Aorta (tissue), 5 donors: Measurements from ENCODE around the gene SPR. TPM values are rescaled to one million over a fixed set of nuclear protein-coding genes. Genes with fewer than 3 reads are reported as not detected.

Experiments used
- ATAC-seq: fragments of 200-7000 bp; cut with Tn5 transposase; one replicate; pipeline ENCODE4 v1.9.1; 2022; ENCODE audit warnings: moderate library complexity; ENCODE audit not compliant: low FRiP score
- DNase-seq, 2 donors: peaks; one replicate each; pipeline ENCODE4 v3.0.0-alpha.2; 2020
- H3K27ac ChIP-seq, 2 donors: one replicate each; pipeline ENCODE4 v1.5.1; 2013; ENCODE audit warnings: low read length in 2 of 2, mild to moderate bottlenecking in 2 of 2, moderate library complexity in 2 of 2, control low read depth in 1 of 2, inconsistent platforms in 1 of 2, low read depth in 1 of 2
- H3K27me3 ChIP-seq, 2 donors: one replicate each; pipeline ENCODE4 v1.6.1; 2013; ENCODE audit warnings: control low read depth in 1 of 2, low read length in 1 of 2, mild to moderate bottlenecking in 1 of 2, moderate library complexity in 1 of 2; ENCODE audit not compliant: insufficient read depth in 2 of 2, control insufficient read depth in 1 of 2
- H3K36me3 ChIP-seq, 2 donors: one replicate each; pipeline ENCODE4 v1.6.1; 2013; ENCODE audit warnings: control low read depth in 1 of 2, low read length in 1 of 2, mild to moderate bottlenecking in 1 of 2; ENCODE audit not compliant: insufficient read depth in 2 of 2, control insufficient read depth in 1 of 2
- H3K4me1 ChIP-seq, 2 donors: one replicate each; pipeline ENCODE4 v1.6.1; 2013; ENCODE audit warnings: low read length in 2 of 2, control low read depth in 1 of 2, mild to moderate bottlenecking in 1 of 2, moderate library complexity in 1 of 2; ENCODE audit not compliant: insufficient read depth in 2 of 2, control insufficient read depth in 1 of 2
- H3K4me3 ChIP-seq, 2 donors: one replicate each; pipeline ENCODE4 v1.5.1; 2013; ENCODE audit warnings: low read length in 2 of 2, control low read depth in 1 of 2, mild to moderate bottlenecking in 1 of 2
- H3K9me3 ChIP-seq: one replicate; pipeline ENCODE4 v1.6.1; 2013; ENCODE audit warnings: mild to moderate bottlenecking, low read length; ENCODE audit not compliant: control insufficient read depth
- WGBS, 2 donors: extraction: QIAGEN DNeasy Blood & Tissue Kit; methylation state at CpG; one replicate each; pipeline ENCODE4 v1.1.7; 2013; 5-methylcytosine and 5-hydroxymethylcytosine counted together
- intact Hi-C, 2 donors: fragments of 100-400 bp; cut with DNase I; formaldehyde crosslinking; loops; one replicate each; pipeline versions ENCODE4 v1.14.2 to v1.15.0; 2022
- polyA plus RNA-seq, 2 donors: library from polyadenylated mRNA; stranded (reverse); fragments of 200-250 nt; gene quantifications; one replicate each; pipeline ENCODE4 v1.2.3, GENCODE V29; 2013
- total RNA-seq, 2 donors: library from RNA; stranded (reverse); fragmentation: NEBNext Ultra II Directional; extraction: Animal tissue kit (Norgen Biotek cat#: 25700); gene quantifications; one replicate each; pipeline ENCODE4 v1.2.1, GENCODE V29; 2021
- donor health status: healthy with polysubstance abuse.
- donor health status: Bipolar disorder and iron deficiency.
- donor health status: DM: no; HTN: no; CAD: no.
- donor health status: DM: no; HTN: no; CAD: no.
- donor health status: DM: yes; HTN: yes; CAD: no.

SPR gene
- total and polyA plus RNA-seq, 4 donors: 16.1 to 33.1 (median 21.4) TPM

GRCh38 chr2:72937356-72937669, 50.1 kb downstream of the SPR start:
- Histone ChIP-seq H3K9me3 (no peaks in the 10 kb centered on the region), H3K36me3 (no peaks in the 10 kb centered on the region), H3K27me3 (no peaks in the 10 kb centered on the region), H3K4me1 (no peaks in the 10 kb centered on the region), H3K4me3 (no peak overlapping the region), H3K27ac (no peak overlapping the region)
- intact Hi-C loops: no loop called here
- 75 to 86% methylated on average over 14 to 15 of the region's 15 CpGs for WGBS, 2 donors
- ATAC-seq (no peak), DNase-seq (no peak)

DNA sequence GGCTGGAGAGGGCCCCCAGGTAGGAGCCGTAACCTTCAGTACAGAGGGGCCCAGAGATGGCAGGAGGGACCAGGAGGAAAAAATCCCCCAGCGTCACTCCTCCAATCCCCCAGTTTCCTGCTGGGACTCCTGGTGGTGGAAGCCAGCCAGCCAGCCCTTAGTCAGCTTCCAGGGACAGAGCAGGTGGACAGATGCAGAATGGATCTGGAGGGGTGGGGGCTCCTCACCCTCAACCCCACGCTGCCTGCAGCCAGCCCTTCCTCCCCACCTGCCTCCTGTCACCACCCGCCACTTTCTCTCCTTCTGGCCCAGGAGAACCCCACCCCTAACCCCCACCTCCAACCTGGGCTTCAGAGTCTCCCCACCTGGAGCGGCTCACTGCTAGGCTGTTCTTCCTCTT, 51.2 kb downstream of the SPR start:
- WGBS, 2 donors: 76 to 91% methylated on average over 5 of the region's 5 CpGs
- no peaks in the 10 kb centered on the region for H3K4me1 ChIP-seq
- intact Hi-C loops: no loop called here

DNA sequence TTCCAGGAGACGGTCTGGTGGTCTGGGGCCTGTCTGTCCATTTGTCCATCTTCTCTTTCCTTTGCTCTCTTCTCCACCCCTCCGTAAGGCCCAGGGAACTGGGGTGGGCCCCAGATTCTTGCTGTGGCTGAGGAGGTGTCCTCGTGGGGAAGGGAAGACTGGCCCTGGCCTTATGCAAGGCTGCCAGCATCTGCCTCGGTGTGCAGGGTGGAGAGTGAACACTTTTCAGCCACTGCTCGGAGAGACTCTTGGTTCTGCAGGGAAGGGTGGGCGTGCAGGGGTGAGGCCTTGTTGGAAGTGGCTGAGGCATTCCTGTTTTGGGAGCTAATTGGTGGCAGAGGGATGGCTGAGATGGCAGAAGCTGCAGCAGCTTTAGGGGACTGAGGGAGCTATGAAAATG, 53.2 kb downstream of the SPR start:
- DNase-seq (no peak), ATAC-seq (no peak)
- no peaks in the 10 kb centered on the region for H3K4me1 ChIP-seq
- H3K9me3 ChIP-seq: no peaks in the 10 kb centered on the region
- intact Hi-C loops: no loop called here
- H3K27ac ChIP-seq: no peak overlapping the region
- H3K4me3 ChIP-seq: no peak overlapping the region
- H3K36me3 ChIP-seq: no peaks in the 10 kb centered on the region
- WGBS, 2 donors: 80 to 83% methylated on average over 6 of the region's 6 CpGs
- no peaks in the 10 kb centered on the region for H3K27me3 ChIP-seq

More for the DNA sequence above, 51.2 kb downstream of the SPR start:
- ATAC-seq (no peak), DNase-seq (no peak)
- H3K9me3 ChIP-seq: no peaks in the 10 kb centered on the region
- H3K27ac ChIP-seq: no peak overlapping the region
- H3K27me3 ChIP-seq: no peaks in the 10 kb centered on the region
- H3K36me3 ChIP-seq: no peaks in the 10 kb centered on the region
- no peak overlapping the region for H3K4me3 ChIP-seq

DNA sequence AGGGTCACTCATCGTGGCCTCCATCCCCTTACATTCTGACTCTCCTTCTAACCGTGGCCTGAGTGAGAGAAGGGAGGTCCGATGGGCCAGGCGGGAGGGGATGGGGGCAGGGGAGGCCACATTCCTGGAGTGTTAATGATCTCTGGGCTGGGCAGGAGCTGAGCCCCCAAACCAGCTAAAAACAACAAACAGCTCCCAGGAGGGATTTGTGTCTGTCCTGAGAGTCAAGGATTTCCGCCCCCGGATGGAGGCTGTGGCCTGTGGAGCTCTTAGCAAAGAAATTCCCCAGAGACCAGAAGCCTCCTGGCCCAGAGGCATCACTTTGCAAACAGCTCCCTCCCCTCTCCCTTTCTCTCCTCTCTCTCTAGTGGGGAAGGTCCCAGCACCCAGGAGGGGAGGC, 53.6 kb downstream of the SPR start:
- ATAC-seq: no peak
- 71 to 76% methylated on average over 6 of the region's 6 CpGs for WGBS, 2 donors

More for the DNA sequence above, 53.6 kb downstream of the SPR start:
- Histone ChIP-seq H3K4me1 (no peaks in the 10 kb centered on the region), H3K36me3 (no peaks in the 10 kb centered on the region), H3K9me3 (no peaks in the 10 kb centered on the region), H3K4me3 (no peak overlapping the region), H3K27ac (no peak overlapping the region), H3K27me3 (no peaks in the 10 kb centered on the region)
- intact Hi-C loops: no loop called here
- no peak for DNase-seq

Other genes starting within 250 kb of the SPR start
- 10 to 100 TPM; 45.3 to 45.9 TPM for gene EXOC6B, start 61.4 kb upstream of the SPR start, total RNA-seq
- 1 to 10 TPM; 5.8 to 7.2 TPM for gene EXOC6B, start 61.4 kb upstream of the SPR start, polyA plus RNA-seq
- not detected for gene EMX1, start 30.1 kb downstream of the SPR start, total RNA-seq
- not detected for gene EMX1, start 30.1 kb downstream of the SPR start, polyA plus RNA-seq
- 10 to 100 TPM; 12.6 to 20.7 TPM for gene SFXN5, start 184.3 kb downstream of the SPR start, total RNA-seq
- 10 to 100 TPM in 1 of 2 donors, 1 to 10 TPM in 1; 6.3 to 17.0 TPM for gene SFXN5, start 184.3 kb downstream of the SPR start, polyA plus RNA-seq
- 10 to 100 TPM; 48.7 to 51.5 TPM for gene RAB11FIP5, start 225.5 kb downstream of the SPR start, total RNA-seq
- gene RAB11FIP5, start 225.5 kb downstream of the SPR start, polyA plus RNA-seq: 10 to 100 TPM; 14.4 to 23.7 TPM